Heart right ventricle (tissue), 16 donors: ENCODE results near the gene KCNH3. TPM values are rescaled to one million over a fixed set of nuclear protein-coding genes. Genes with fewer than 3 reads are reported as not detected.
"Not testable (repeated sequence)": the region's sequence is repeated elsewhere in the genome, so short reads cannot be mapped to it uniquely, and the experiment has no call there.

Experiments used
- ATAC-seq, 8 donors: fragments of 200-7000 bp; cut with Tn5 transposase; one replicate each; pipeline ENCODE4 v1.9.1; 2020; ENCODE audit warnings: mild to moderate bottlenecking in 8 of 8, moderate library complexity in 8 of 8, moderate number of reproducible peaks in 1 of 8
- DNase-seq, 2 donors: peaks; one replicate each; pipeline ENCODE4 v3.0.0-alpha.2; 2020
- H3K27ac ChIP-seq, 10 donors: fragments of 200-600 bp; sonication (generic) in 2 of 10; one replicate each; pipeline versions ENCODE4 v1.5.0 to v1.8.0; 2020 to 2022; ENCODE audit warnings: mild to moderate bottlenecking in 3 of 10
- H3K27me3 ChIP-seq, 7 donors: fragments of 200-600 bp; one replicate each; pipeline ENCODE4 v1.8.0; 2021 to 2022; ENCODE audit warnings: mild to moderate bottlenecking in 2 of 7
- H3K36me3 ChIP-seq, 9 donors: fragments of 200-600 bp; sonication (generic) in 1 of 9; one replicate each; pipeline versions ENCODE4 v1.5.0 to v1.8.0; 2020 to 2022; ENCODE audit warnings: mild to moderate bottlenecking in 2 of 9
- H3K4me1 ChIP-seq, 9 donors: fragments of 200-600 bp; sonication (generic) in 1 of 9; one replicate each; pipeline versions ENCODE4 v1.5.0 to v1.8.0; 2020 to 2022; ENCODE audit warnings: mild to moderate bottlenecking in 4 of 9
- H3K4me3 ChIP-seq, 10 donors: fragments of 200-600 bp; sonication (generic) in 2 of 10; one replicate each; pipeline versions ENCODE4 v1.5.0 to v1.8.0; 2020 to 2022; ENCODE audit warnings: mild to moderate bottlenecking in 7 of 10, moderate library complexity in 2 of 10
- H3K9me3 ChIP-seq, 11 donors: fragments of 200-600 bp in 10 of 11; sonication (generic) in 2 of 11; one replicate each; pipeline versions ENCODE4 v1.5.0 to v1.8.0; 2013 to 2022; ENCODE audit warnings: mild to moderate bottlenecking in 2 of 11, control low read depth in 1 of 11, moderate library complexity in 1 of 11
- WGBS, 2 donors: extraction: QIAGEN DNeasy Blood & Tissue Kit; methylation state at CpG; one replicate each; pipeline ENCODE4 v1.1.7; 2013; ENCODE audit warnings: inconsistent platforms in 1 of 2; 5-methylcytosine and 5-hydroxymethylcytosine counted together
- intact Hi-C, 10 donors: fragments of 100-400 bp; cut with DNase I; formaldehyde crosslinking; loops; one replicate each; pipeline versions ENCODE4 v1.11.1 to v1.14.2; 2022
- polyA plus RNA-seq, 2 donors: library from polyadenylated mRNA; stranded (reverse); fragments of 200-250 nt; gene quantifications; one replicate each; pipeline ENCODE4 v1.2.3, GENCODE V29; 2013
- total RNA-seq, 10 donors: library from RNA; stranded (reverse); fragmentation: NEBNext Ultra II Directional in 3 of 10; extraction: Animal tissue kit (Norgen Biotek cat#: 25700) in 3 of 10; gene quantifications; one replicate each; pipeline versions ENCODE4 v1.2.1 to v1.2.4, GENCODE V29; 2021 to 2023
- TF ChIP-seq, protein P1 (sequence below), 9 donors: fragments of 200-600 bp; sonication (generic) in 2 of 9; IDR thresholded peaks; one replicate each; pipeline versions ENCODE4 v1.5.0 to v1.8.0; 2021 to 2022; ENCODE audit warnings: antibody characterized with exemption in 9 of 9, mild to moderate bottlenecking in 5 of 9, moderate library complexity in 1 of 9
- donor health status: Arrhythmogenic right ventricular cardiomyopathy.
- donor health status: ischemic (EF 13 %, LVEDD 7.1; RV severe dilation, severe dysfunction).
- donor health status: healthy with polysubstance abuse.
- donor health status: DM: no; HTN: yes; CAD: no.
- donor health status: DM: no; HTN: no; CAD: no.
- donor health status: ischemic (EF 25% LVEDD 6.9; RV normal size, moderate dysfunction).
- donor health status: ischemic (EF 25% LVEDD 5.7; RV mildly dilated, moderate dysfunction).
- donor health status: healthy.
- donor health status: DM: yes; HTN: yes; CAD: no.
- donor health status: Ischemic cardiomyopathy.
- donor health status: ischemic (EF 35%, LVEDD 5.7; RV mildly dilated, moderate dysfunction).
- donor health status: nonischemic (EF 11% LVEDD 7.7; RV severe dilation, severe dysfunction).
- donor health status: DM: yes; HTN: yes; CAD: no.
- donor health status: PGD.
- donor health status: ischemic (EF 29% LVEDD 5.4; RV normal size, mild dysfunction).
- donor health status: nonischemic (EF 23%, LVEDD 6.1; RV moderate dilation, normal function).

Gene KCNH3
- total and polyA plus RNA-seq, 12 donors: 0.16 to 2.0 (median 0.26) TPM

- Histone ChIP-seq H3K27me3 (no peaks in the 10 kb centered on the region), H3K4me3 (no peak overlapping the region), H3K36me3 (peaks cover 0 to 54% (median 5%) of the 10 kb centered on the region in 9 donors), H3K9me3 (no peaks in the 10 kb centered on the region), H3K27ac (no peak overlapping the region), H3K4me1 (peaks cover 0 to 17% (median 0%) of the 10 kb centered on the region in 9 donors)
- DNase-seq (no peak), ATAC-seq (no peak)
- 86 to 96% methylated on average over 7 of the region's 7 CpGs for WGBS, 2 donors
- TF ChIP-seq, protein P1, sequence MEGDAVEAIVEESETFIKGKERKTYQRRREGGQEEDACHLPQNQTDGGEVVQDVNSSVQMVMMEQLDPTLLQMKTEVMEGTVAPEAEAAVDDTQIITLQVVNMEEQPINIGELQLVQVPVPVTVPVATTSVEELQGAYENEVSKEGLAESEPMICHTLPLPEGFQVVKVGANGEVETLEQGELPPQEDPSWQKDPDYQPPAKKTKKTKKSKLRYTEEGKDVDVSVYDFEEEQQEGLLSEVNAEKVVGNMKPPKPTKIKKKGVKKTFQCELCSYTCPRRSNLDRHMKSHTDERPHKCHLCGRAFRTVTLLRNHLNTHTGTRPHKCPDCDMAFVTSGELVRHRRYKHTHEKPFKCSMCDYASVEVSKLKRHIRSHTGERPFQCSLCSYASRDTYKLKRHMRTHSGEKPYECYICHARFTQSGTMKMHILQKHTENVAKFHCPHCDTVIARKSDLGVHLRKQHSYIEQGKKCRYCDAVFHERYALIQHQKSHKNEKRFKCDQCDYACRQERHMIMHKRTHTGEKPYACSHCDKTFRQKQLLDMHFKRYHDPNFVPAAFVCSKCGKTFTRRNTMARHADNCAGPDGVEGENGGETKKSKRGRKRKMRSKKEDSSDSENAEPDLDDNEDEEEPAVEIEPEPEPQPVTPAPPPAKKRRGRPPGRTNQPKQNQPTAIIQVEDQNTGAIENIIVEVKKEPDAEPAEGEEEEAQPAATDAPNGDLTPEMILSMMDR (IDR thresholded peaks at IDR 0.05): no peak
- intact Hi-C loops: no loop called here
Measured at GRCh38 chr12:49527361-49528130, 11.3 kb upstream of the KCNH3 start.

GRCh38 chr12:49529414-49529813, 9.4 kb upstream of the KCNH3 start:
- Histone ChIP-seq H3K9me3 (no peaks in the 10 kb centered on the region), H3K4me1 (peaks cover 0 to 12% (median 0%) of the 10 kb centered on the region in 9 donors), H3K27ac (no peak overlapping the region), H3K4me3 (no peak overlapping the region), H3K36me3 (peaks cover 0 to 36% (median 5%) of the 10 kb centered on the region in 9 donors), H3K27me3 (no peaks in the 10 kb centered on the region)
- ATAC-seq (no peak), DNase-seq (no peak)
- 98% methylated on average over 1 of the region's 1 CpG for WGBS, 2 donors
- intact Hi-C loops: no loop called here
- TF ChIP-seq, protein P1 (IDR thresholded peaks at IDR 0.05): no peak

- ATAC-seq (no peak), DNase-seq (no peak)
- Histone ChIP-seq H3K9me3 (no peaks in the 10 kb centered on the region), H3K4me3 (no peak overlapping the region), H3K27ac (no peak overlapping the region), H3K36me3 (peaks cover 0 to 13% (median 0%) of the 10 kb centered on the region in 9 donors), H3K4me1 (peaks cover 0 to 16% (median 0%) of the 10 kb centered on the region in 9 donors), H3K27me3 (peaks cover 0 to 16% (median 7%) of the 10 kb centered on the region in 7 donors)
- TF ChIP-seq, protein P1 (IDR thresholded peaks at IDR 0.05): no peak
- WGBS, 2 donors: 44 to 48% methylated on average over 2 of the region's 2 CpGs
- intact Hi-C loops: loop anchor here in 1 of 10 donors (10.0 kb wide), 1 partner anchor 53 kb away; no protein-coding TSS in a partner anchor
Measured at GRCh38 chr12:49531745-49532144, 7.1 kb upstream of the KCNH3 start.

DNA sequence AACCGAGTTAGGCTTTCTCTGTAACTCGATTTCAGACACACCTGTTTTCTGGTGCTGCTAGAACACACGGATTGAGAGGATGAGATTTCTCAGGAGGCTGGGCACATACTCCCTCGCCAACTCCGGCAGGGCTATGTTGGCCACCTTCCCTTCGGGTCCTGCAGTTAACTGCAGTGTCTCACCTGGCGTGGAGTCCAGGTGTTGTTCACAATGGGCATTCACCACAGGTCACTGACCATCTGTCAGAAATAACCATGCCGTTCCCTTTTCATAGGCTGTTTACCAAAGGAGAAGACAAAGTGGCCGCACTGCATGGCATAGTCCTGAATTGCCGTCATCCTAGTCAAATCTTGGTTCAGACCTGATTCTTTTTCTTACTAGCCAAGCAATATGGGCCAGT, 5.5 kb upstream of the KCNH3 start:
- intact Hi-C loops: loop anchor here in 1 of 10 donors (10.0 kb wide), 1 partner anchor 51 kb away; no protein-coding TSS in a partner anchor
- 92% methylated on average over 10 of the region's 10 CpGs for WGBS, 2 donors
- DNase-seq (no peak), ATAC-seq (no peak)
- H3K4me1 ChIP-seq: peaks cover 0 to 30% (median 11%) of the 10 kb centered on the region in 9 donors
- H3K36me3 ChIP-seq: no peaks in the 10 kb centered on the region
- peaks cover 0 to 32% (median 21%) of the 10 kb centered on the region in 7 donors for H3K27me3 ChIP-seq
- H3K27ac ChIP-seq: no peak overlapping the region
- no peaks in the 10 kb centered on the region for H3K9me3 ChIP-seq
- H3K4me3 ChIP-seq: no peak overlapping the region
- TF ChIP-seq, protein P1 (IDR thresholded peaks at IDR 0.05): no peak

DNA sequence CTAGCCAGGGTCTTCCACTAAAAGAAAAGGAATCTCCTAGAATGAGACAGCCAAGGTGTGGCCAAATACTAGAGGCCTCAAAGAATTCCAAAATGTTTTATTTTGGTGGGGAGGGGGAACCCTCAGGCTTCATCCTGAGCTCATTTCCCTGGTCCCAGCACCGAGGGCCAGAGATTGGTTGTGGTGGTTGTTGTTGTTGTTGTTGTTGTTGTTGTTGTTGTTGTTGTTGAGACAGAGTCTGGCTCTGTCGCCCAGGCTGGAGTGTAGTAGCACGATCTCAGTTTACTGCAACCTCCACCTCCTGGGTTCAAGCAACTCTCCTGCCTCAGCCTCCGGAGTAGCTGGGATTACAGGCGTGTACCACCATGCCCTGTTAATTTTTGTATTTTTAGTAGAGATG, 4.7 kb upstream of the KCNH3 start:
- not testable (repeated sequence) for DNase-seq, H3K9me3 ChIP-seq, ATAC-seq, H3K27ac ChIP-seq, H3K4me3 ChIP-seq, H3K36me3 ChIP-seq
- intact Hi-C loops: loop anchor here in 1 of 10 donors (10.0 kb wide), 1 partner anchor 51 kb away; no protein-coding TSS in a partner anchor
- Histone ChIP-seq H3K27me3 (peaks cover 0 to 37% (median 27%) of the 10 kb centered on the region in 7 donors), H3K4me1 (peaks cover 0 to 35% (median 14%) of the 10 kb centered on the region in 9 donors)
- 85 to 88% methylated on average over 5 of the region's 5 CpGs for WGBS, 2 donors
